CD4-positive, alpha-beta T cell treated with Interleukin-4 for 1 hour (primary cell): ENCODE data around the gene RMDN2.
A peak's percentile ranks its signal among the peaks of the same experiment; 100 is the strongest.
"Not testable (repeated sequence)": the region's sequence is repeated elsewhere in the genome, so short reads cannot be mapped to it uniquely, and the experiment has no call there.

Source experiments
- DNase-seq, 2 donors: peaks; one replicate each; pipeline ENCODE4 v3.0.0-alpha.2; 2020 to 2022

RMDN2 gene

GRCh38 chr2:37937568-37937967 is 12.5 kb downstream of the RMDN2 start:
- DNase-seq, result not testable (repeated sequence)

- not testable (repeated sequence) for DNase-seq
Observed at GRCh38 chr2:37941267-37941666, 16.2 kb downstream of the RMDN2 start.

GRCh38 chr2:37944268-37944667 is 19.2 kb downstream of the RMDN2 start:
- DNase-seq, result no peak

GRCh38 chr2:37947306-37947705 is 22.2 kb downstream of the RMDN2 start:
- DNase-seq, result no peak

GRCh38 chr2:37962018-37962739 is 37.1 kb downstream of the RMDN2 start:
- not testable (repeated sequence) for DNase-seq

- DNase-seq, result not testable (repeated sequence)
Observed at GRCh38 chr2:37962740-37963121, 37.6 kb downstream of the RMDN2 start.

GRCh38 chr2:37963901-37964300 is 38.8 kb downstream of the RMDN2 start:
- not testable (repeated sequence) for DNase-seq

GRCh38 chr2:37966326-37966725 is 41.2 kb downstream of the RMDN2 start:
- DNase-seq, result no peak

- no peak for DNase-seq
Observed at GRCh38 chr2:37969731-37970130, 44.6 kb downstream of the RMDN2 start.

- DNase-seq, result no peak
Observed at GRCh38 chr2:37971971-37972370, 46.9 kb downstream of the RMDN2 start.

- DNase-seq, result no peak
Observed at GRCh38 chr2:37973615-37974353, 48.7 kb downstream of the RMDN2 start.

GRCh38 chr2:37975808-37976207 is 50.7 kb downstream of the RMDN2 start:
- DNase-seq, result peak in 1 of 2 donors; percentile 4

- no peak for DNase-seq
Observed at GRCh38 chr2:37976411-37976810, 51.3 kb downstream of the RMDN2 start.

- DNase-seq, result peak; percentile 49 to 60
Observed at GRCh38 chr2:37982147-37982582, 57.1 kb downstream of the RMDN2 start.

- DNase-seq, result no peak
Observed at GRCh38 chr2:37982847-37983246, 57.8 kb downstream of the RMDN2 start.

- DNase-seq, result no peak
Observed at GRCh38 chr2:37983719-37984118, 58.6 kb downstream of the RMDN2 start.

GRCh38 chr2:37984176-37984575 is 59.1 kb downstream of the RMDN2 start:
- DNase-seq, result no peak

GRCh38 chr2:37984589-37984988 is 59.5 kb downstream of the RMDN2 start:
- DNase-seq, result no peak

- DNase-seq, result no peak
Observed at GRCh38 chr2:37985333-37985732, 60.2 kb downstream of the RMDN2 start.

- no peak for DNase-seq
Observed at GRCh38 chr2:37987098-37987775, 62.1 kb downstream of the RMDN2 start.

- no peak for DNase-seq
Observed at GRCh38 chr2:37992601-37993000, 67.5 kb downstream of the RMDN2 start.

GRCh38 chr2:37993143-37993542 is 68.1 kb downstream of the RMDN2 start:
- DNase-seq, result no peak

GRCh38 chr2:37997629-37998028 is 72.5 kb downstream of the RMDN2 start:
- no peak for DNase-seq
